HG02970 (cell line): Measurements from ENCODE around the gene MCMBP.
"Not testable (repeated sequence)": the region's sequence is repeated elsewhere in the genome, so short reads cannot be mapped to it uniquely, and the experiment has no call there.

Experiments used
- ATAC-seq: cut with Tn5 transposase; IDR thresholded peaks from one replicate; pipeline ENCODE4 v1.9.1; 2021; ENCODE audit warnings: mild to moderate bottlenecking, moderate library complexity, moderate number of reproducible peaks; ENCODE audit not compliant: unreplicated experiment, low FRiP score

MCMBP gene

DNA sequence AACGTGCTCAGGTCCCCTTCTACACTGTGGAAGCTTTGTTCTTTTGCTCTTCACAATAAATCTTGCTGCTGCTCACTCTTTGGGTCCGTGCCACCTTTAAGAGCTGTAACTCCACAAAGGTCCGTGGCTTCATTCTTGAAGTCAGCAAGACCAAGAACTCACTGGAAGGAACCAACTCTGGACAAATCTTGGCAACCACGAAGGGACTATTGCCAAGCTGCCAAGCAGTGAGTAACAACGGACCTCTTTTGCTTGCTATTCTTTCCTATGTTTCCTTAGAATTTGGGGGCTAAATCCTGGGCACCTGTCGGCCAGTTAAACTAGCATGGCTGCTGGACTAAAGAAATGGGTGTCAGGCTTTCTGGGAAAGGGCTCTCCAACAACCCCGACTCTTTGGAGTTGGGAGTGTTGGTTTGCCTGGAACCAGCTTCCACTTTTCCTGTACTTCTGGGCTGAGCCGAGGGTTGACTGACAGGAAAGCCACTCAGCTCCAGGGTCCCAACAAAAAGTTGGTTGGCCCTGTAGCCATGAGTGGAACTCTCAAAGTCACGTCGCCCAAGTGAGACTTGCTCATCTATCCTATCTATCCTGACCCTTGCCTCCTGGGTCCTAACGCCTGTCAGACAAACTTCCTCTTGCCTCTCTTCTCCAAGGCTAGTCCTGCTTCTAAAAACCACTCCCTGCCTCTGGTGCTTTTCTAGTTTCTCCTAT is 11.4 kb upstream of the MCMBP start:
- not testable (repeated sequence) for ATAC-seq

DNA sequence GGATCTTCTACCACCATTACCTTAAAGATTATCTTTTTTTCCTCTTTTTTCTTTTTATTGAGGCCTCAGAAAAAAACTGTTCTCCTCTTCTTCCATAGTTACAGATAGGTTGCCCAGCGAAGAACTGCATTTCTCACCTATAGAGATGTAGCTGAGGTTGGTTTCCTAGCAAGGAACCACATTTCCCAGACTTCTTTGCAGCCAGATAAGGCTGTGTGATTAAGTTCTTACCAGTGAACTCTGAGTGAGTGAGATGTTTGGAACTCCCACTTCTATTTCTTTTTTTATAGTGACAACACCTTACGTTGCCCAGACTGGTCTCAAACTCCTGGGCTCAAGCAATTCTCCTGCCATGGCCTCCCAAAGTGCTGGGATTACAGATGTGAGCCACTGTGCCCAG is 5.9 kb upstream of the MCMBP start:
- no peak for ATAC-seq

DNA sequence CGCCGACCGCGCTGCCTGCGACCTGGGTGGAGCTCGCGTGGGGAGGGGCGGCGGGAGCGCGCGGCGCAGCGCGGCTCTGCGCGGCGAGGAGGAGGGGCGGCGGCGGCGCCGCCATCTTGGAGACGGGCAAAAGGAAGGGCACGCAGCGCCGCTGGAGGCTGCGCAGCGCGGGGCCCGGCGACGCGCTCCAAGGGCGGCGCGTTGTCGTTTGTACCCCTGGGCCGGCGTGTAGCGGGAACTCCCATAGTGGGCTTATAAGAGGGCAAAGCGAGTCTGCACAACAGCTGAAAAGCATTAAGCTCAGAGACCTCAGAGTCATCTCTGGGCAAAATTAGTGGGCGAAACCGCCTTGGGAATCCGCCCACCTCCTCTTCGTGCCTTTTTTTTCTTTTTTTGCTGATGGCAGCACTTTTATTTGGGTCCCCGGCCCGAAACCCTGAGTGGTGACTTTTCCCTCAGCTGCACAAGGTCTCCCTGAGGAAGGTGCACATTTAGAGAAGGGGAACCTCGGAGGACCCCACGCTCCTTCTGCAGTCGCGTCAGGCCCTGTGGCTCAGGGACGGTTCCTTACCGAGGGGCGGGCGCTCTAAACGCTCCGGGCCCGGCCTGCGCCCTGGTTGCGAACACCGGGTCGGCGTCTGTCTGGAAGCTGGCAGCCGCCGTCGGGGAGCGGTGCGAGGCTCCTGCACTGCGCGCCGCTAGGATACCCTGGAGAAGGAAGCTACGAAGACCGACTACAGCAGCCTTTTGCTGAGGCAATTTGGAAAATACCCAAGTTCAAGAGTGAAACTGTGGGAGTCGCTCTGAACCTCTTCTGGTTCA is 428 bp upstream of the MCMBP start:
- peak; percentile 93 for ATAC-seq

DNA sequence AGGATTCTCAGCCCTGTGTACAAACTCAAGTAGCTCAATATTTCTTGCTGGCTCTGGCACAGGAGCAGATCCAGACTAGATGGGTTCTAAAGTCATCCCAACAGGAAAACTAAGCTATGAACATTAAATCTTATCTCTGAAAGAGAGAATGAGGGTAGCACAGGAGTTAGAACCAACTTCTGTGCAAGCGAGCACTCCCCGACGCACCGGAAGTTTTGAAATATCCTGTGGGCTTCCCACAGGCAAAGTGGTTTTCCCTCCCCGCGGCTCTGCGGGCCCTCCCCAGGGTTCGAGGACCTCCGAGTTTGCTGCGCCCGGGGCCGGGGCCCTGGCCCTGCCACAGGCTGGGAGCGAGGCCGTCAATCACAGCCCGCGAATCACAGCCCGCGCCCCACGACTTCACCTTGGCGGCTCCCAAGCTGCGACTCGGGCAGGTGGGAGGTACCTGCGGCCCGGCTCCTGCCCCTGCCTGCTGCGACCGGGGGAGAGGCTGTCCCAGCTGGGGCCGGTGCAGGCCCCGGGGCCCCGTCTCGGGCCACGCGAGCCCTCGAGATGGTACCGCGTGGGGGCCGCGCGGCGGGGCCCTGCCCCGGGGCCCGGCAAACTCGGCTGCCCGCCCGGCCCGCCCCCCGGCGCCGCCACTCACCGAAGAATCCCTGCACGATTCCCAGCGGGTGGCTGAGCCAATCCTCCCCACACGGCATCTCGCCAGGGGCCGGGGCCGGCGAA is 598 bp downstream of the MCMBP start:
- ATAC-seq: peak; percentile 39

DNA sequence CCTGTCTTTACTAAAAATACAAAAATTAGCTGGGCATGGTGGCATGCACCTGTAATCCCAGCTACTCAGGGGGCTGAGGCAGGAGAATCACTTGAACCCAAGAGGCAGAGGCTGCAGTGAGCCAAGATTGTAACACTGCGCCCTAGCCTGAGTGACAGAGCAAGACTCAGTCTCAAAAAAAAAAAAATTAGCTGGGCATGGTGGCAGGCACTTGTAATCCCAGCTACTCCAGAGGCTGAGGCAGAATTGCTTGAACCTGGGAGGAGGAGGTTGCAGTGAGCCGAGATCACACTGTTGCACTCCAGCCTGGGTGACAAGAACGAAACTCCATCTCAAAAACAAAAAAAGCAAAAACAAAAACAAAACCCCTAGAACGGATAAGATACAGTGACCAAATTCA is 3.2 kb downstream of the MCMBP start:
- ATAC-seq: not testable (repeated sequence)

DNA sequence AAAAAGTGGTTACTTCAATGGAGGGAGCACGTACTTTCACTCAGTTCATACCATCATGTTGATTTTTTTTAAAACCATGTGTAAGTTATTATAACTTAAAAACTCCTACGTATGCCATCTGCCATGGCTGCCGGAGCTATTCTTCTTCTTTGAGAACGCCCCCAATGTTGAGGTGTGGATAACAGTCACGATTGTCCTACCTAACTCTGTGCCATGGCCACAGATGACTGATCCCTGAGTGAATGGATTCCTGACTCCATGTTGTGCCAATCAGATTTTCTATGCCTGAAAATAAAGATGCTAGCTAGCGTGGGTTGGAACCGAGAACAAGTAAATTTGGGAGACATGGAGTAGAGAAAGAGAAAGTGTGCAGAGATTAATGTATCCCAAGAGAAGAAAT is 5.3 kb downstream of the MCMBP start:
- no peak for ATAC-seq

DNA sequence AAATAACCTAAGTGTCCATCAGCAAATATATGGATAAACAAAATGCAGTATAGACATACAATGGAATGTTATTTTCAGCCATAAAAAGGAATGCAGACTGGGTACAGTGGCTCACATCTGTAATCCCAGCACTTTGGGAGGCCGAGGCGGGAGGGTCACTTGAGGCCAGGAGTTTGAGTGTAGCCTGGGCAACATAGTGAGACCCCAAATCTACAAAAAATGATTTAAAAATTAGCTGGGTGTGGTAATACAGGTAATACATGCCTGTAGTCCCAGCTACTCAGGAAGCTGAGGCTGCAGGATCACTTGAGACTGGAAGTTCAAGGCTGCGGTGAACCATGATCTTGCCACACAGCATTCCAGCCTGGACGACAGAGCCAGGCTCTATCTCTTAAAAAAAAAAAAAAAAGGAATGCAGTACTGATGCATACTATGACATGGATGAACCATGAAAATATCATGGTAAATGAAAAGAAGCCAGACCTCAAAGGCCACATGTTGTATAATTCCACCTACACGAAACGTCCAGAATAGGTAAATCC is 6.9 kb downstream of the MCMBP start:
- ATAC-seq: no peak

DNA sequence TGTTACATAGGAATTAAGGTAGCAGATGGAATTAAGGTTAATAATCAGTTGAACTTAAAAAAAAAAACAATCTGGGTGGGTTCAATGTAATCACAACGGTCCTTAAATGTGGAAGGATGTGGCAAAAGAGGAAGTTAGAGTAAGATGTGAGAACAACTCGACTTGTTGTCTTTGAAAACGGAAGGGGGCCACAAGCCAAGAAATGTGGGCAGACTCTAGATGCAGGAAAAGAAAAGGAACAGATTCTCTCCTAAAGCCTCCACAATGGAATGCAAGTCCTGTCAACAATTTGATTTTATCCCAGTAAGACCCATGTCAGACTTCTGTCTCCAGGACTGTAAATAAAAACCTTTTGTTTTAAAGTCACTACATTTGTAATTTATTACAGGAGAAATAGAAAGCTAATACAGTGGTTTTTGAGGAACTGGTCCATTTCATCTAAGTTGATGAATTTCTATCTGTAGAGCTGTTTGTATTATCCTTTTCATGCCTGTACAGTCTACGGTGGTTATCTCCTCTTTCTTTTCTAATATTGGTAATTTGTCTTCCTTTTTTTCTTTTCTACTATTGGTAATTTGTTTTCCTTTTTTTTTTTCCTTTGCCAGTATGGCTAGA is 8.6 kb downstream of the MCMBP start:
- ATAC-seq: no peak

DNA sequence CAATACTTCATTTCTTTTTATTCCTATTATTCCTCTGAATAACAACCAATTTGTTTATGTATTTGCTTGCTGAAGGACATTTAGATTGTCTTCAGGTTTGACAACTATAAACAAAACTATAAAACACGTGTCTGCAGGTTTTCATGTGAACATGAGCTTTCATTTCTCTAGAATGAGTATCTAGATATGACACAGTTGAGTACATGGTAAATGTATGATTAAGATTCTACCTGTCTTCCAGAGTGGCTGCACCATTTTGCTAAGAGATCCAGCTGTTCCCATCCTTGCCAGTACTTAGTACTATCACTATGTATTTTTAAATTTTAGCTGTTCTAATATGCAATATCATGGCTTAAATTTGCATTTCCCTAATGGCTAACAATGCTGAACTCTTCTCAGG is 10.1 kb downstream of the MCMBP start:
- no peak for ATAC-seq

DNA sequence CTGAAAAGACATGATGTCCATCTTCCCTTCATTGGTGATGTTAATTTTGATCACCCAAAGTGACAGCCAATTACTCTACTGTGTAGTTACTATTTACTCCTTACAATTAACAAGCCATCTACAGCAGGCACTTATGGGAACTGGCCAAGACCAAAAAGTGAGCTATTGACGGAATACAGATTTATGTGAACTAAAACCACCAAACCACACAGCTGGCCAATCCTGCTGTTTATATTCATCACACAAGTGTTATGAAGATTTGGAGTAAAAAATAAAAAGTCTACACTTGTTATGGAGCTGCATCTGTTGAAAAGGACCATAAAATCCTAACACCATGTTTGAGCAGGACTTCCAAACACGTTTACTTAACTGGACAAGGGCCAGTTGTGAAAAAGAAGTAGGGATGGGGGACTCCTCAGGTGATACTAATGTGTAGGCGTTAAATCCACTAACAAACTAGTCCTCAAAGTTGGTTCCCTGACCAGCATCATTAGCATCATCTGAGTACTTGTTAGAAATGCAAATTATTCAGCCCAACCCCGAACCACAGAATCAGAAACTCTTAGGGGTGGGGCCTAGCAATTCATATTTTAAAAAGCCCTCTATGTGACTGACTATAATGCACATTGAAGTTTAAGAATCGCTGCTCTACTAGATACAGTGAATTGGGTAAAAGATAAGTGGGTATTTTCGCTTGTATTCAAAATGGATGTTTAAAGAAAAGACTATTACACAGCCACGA is 11.6 kb downstream of the MCMBP start:
- ATAC-seq: no peak

DNA sequence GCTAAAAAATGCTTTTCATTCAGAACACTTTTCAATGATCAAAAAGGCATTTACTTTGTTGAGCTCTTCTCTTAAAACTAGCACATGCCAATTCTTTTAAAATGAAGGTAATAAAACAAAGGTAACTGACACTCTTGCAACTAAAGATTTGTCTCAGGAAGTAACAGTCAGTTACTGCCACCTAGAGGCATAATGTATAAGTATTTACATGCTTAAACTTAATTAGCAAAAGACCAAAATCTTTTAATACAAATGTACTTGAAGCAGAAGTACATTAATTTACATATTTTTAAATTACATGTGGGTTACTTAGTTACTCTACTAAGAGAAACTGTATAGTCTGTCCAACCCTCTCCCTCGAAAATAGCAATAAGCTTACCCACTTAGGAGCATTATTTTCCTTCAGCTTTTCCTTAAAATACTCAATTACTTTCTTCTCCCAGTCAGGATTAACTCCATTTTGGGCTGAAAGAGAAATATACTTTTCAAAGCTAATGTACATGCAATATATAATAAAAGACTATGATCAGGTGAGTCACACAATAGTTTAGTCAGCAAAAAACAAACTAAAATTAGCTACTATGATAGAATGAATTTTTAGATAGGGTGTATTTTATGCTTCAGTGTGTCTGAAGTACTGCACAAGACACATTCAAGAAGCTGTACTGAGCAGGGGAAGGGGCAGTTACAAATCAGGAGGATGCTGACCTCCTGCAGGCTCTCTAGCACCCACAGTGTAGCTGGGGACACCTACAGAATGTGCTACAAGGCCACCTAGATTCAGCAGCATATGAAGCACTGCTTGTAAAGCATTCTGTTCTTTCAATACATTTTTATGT is 13.0 kb downstream of the MCMBP start:
- no peak for ATAC-seq

DNA sequence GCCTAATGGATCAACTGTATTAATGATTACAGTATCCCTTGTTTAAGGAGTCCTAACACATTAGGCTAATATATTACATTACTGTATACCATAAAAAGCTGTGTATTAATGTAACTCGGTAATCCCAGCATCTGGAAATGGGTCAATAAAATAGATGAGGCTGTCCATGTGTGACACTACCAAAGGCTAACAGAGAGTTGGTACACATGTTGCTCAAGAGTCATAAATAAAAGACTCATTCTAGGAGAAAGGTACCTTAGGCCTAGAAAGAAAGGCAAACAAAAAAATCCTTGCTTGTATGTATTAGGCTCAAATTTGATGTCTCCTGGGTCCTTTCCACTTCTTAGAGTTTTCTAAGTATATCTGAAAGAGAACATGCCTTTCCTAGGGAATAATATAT is 14.6 kb downstream of the MCMBP start:
- no peak for ATAC-seq

DNA sequence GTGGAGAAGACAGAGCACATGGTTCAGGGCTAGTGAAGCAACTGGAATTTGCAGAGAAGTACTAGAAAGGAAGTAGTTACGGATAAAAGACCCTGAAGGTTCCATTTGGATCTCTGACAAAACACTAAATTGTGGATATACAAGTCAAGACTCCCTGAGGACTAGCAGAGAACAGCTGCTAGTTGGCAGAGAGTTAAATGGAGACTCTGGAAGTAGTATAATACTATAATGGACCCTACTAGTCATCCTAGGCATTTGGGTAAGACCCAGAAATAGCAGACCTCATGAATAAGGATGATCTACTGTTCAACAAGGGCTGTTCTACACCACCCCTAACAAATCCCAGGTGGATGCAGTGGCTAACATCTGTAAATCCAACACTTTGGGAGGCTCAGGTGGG is 19.1 kb downstream of the MCMBP start:
- no peak for ATAC-seq

DNA sequence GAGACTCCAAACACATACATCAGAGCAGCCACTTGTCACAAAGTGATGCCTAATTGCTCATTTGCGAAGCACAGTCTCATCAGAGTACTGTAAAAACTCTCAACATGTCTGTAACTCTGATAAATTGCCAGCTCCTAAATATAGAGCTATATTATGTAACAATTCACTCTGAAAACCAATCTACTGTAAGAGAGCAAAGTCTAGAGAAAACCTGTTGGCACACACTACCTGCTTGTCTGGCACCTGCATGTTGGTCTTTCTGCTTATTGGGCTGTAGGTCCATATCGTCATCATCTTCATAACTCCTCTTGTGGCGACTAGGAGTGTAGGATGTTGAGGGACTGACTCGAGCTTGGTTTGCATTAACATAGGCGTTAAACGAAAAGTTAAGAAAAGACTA is 19.8 kb downstream of the MCMBP start:
- ATAC-seq: no peak

DNA sequence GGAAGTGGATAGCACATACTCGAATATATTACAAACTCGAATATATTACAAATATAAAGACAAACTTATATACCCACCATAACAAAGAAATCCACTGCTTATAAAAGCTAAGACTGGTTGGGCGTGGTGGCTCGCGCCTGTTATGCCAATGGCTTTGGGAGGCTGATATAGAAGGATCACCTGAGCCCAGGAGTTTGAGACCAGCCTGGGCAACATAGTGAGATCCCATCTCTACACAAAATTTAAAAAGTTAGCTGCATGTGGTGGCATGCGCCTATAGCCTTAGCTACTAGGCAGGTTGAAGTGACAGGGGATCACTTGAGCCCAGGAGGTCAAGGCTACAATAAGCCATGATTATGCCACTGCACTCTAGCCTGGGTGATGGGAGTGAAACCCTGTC is 20.4 kb downstream of the MCMBP start:
- ATAC-seq: no peak

DNA sequence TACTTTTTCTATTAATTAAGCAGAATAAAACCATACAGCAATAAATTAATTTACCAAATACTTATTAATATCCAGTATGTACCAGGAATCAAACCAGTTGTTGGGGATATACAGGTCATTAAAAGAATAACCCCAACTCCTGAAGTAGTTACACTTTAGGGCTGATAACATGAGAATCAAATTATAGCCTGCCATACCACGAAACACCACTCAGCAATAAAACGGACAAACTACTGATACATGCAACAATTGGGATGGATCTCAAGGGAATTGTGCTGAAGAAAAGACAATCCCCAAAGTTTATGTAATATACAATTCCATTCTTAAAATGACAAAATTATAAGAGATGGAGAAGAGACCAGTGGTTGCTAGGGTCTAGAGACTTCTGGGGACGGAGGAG is 22.7 kb downstream of the MCMBP start:
- no peak for ATAC-seq

DNA sequence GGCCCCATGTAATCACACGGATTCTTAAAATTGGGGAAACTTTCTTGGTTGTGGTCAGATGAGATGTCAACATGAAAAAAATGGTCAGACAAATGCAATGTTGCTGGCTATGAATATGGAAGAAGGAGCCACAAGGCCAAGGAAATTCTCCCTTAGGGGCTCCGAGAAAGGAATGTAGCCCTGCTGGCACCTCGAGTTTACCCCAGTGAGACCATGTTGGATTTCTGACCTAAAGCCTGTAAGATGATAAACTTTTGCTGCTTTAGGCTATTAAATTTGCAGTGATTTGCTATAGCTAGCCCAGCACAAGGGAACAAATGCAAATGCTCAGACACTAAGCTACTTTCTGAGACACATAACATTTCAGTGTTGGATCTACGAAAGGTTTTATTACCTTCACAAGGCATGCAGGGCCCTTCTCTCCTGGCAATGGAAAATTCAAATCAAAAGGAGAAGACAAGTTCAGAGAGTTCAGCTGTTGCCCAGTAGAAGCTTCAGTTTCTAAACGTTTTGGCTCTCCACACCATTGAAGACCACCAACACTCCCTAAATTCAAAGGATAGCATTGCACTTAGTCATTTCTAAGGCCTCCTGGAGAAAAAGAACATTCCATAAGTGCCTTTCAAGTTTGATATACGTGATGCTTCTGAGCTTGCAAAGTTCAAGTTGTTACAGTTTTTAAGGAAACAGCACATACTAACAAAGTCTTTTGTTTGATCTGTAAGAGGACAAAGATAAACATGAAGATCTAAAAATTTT is 23.4 kb downstream of the MCMBP start:
- ATAC-seq: no peak

DNA sequence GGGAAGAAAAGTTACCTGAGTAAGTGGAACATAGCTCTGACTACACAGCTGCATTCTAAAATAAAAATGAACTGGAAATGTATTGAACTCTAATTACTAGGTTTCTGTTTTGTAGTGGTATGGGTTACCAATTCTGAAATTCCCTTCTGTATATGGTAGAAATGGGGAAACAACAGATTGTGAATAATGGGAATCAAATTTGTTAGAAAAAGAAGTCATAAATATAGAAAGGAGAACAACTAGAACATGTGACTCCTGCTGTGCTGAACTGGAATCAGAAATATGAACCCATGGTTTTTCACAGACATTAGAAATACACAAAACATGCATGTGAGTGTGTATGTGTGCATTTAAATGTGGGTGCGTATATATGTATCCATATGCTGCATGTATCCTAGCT is 27.0 kb downstream of the MCMBP start:
- ATAC-seq: no peak
